IPS-NIHi7 (cell line): ENCODE measurements around the gene LEF1.

Experiments used
- DNase-seq: peaks from one replicate; pipeline ENCODE4 v3.0.0; 2012; ENCODE audit warnings: mixed read lengths; ENCODE audit errors: extremely low spot score

The LEF1 gene

GRCh38 chr4:107999932-108000539 lies 168.7 kb downstream of the LEF1 start:
- no peak for DNase-seq

- no peak for DNase-seq
These were observed 170.9 kb downstream of the LEF1 start for GRCh38 chr4:107997794-107998193.
